GM21576 (cell line): ENCODE measurements around the gene TBCK.

Experiments used
- ATAC-seq: cut with Tn5 transposase; IDR thresholded peaks from one replicate; pipeline ENCODE4 v1.9.1; 2021; ENCODE audit warnings: mild to moderate bottlenecking, moderate library complexity; ENCODE audit not compliant: unreplicated experiment

TBCK gene

DNA sequence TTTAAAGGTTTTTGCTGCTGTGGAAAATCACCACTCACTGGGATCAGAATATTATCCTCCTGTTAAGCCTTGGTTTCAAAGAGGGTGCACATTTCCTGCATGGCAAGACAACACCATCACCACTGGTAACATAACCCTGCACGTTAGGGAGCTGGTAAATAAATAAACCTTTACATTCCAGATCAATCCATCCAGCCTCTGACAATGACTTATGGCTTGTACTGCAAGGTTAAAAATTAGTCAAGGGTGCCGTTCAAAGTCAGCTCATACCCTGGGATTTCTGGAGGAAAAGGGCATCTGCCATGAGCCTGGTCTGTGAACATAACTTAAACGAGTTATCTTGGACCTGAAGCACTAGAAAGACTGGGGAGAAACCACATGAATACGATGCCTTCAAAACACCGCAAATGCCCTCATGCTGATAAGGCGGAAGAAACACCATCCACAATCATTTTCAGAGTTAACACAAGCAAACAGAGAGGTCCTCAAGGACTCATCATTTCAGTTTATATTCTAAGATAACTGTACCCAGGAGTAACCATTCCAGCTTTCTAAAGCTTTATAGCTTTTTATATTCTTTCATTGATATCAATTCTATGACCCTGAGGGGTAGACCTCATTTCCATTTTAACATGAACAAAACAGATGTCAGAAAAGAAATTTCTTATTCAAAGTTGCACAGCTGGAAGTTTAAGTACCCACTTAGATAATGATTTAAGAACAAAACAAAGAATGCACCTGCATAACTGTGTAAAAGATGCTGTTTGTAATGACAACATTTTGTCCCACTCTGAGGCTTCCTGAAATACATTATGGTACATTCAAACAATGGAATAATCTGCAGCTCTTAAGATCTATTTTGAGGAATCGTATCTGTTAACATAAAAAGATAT is 317.6 kb downstream of the TBCK start:
- ATAC-seq, result no peak

DNA sequence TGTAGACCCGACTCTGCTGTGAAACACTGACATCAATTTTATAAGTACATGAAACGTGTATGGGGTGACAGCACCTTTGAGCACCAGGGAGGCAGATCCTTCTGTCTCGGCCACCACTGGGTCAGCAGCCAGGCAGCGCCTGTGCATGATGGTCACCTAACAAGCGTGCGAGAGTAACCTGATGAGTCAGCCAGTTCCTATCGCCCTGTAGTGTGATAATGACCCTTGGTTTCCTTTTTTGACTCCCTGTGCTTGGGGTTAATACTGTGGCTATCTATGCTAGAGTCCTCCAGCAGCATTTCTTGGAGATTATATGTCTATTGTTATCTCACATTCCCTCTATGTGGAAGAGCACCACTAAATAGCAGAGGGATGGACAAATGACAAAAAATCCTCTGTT is 319.2 kb downstream of the TBCK start:
- no peak for ATAC-seq

DNA sequence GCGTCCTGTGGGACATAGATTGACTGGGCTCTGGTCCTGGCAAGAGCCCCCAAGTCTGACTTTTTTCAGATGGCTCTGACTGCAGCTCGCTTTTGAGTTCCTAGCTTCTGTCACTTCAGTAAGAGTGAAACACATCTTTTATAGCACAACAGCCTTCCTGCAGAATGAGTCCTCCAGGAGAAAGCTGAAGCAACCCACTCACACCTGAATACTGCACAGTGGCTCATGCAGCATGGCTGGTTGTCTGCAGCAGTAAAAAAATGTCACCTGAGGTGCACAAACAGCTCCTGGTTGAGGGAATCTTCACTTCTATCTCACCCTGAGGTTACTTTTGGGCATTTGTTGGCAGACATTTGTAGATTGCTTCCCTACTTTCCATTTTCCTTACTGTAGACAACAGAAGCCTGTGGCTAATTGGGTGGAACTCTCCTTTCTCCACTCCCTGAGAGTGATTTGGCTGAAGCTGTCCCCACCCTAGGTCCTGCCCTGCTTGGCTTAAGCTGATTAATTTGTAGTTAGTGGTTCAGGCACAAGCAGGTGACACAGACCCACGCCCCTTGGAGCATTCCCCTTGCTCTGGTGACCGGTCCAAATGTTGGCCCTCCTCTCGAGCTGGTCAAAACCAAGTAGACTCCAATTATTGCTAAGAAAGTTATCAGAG is 321.0 kb downstream of the TBCK start:
- no peak for ATAC-seq

DNA sequence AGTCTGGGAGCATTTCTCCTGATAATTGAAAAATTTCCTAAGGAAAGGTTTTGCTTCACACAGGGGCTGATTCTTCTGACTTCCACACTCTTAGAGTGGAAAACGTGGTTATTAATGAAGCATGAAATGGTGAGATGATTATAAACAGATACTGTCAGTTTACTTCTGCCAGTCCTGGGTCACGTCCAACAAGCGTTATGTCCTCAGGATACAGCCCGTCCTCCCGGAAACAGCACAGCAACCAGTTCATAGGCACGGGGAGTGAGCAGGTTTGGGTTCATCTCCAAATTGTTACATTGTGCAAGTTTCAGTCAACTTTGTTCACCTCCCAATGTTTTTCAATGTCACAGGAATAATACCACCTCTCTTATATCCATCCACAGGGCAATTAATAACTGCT is 321.9 kb downstream of the TBCK start:
- ATAC-seq, result no peak

DNA sequence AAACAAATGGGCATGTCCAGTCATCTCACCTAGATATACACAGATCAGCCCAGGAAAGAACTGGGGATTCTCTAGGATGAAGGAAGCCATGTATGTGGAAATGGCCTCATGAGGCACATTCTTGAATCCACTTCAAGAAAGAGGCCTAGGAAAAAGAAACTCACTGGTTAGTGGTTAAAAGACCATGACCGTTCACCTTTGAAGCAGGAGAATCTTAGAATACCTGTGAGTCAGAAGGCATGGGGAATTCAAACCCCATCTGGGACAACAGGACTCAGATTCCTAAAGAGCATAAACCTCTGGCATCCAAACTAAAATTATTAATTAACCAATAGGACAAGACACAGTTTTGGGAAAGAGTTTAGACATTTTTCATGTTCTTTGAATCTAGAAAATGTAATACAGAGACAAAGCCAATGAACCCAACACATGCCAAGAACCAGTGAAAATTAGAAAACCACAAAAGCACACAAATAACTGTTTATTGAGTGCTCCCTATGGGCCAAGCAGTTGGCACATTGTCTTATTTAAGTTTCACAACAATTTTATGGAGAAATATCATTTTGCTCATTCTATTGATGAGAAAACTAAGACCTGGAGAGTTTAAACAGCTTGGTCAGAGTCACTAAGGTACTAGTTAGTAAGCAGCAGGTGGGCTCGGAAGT is 323.2 kb downstream of the TBCK start:
- ATAC-seq, result no peak

DNA sequence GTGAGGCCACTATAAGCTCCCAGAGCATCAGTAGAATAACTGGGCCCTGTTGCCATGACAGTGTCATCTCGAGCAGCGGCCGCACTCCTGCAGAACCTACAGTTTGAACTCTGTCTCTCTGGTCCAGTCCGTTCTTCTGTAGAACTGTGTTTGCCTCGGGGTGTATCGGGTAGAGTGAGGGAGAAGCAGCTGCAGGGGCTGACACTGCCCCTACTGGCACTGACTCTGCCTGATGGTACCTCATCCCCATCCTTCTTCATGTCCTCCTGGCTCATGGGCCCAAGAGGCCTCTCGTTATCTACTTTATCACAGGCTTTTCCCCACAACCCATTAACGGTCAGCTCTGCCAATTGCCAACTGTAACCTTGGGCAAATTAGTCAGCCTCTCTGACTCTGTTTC is 324.3 kb downstream of the TBCK start:
- ATAC-seq, result no peak
